DLD1 (cell line): ENCODE results near the gene KRTAP19-8.

ENCODE experiments used
- in situ Hi-C: cut with HindIII; loops from 2 replicates; pipeline ENCODE4 v1.10.0; 2017; ENCODE audit warnings: low sequenced_read_pairs

The KRTAP19-8 gene

GRCh38 chr21:31038376-31038775, at the start of gene KRTAP19-8:
Gene KRTAP19-8 (minus strand): TSS chr21:31038476. CDS start chr21:31038443, 33 bp downstream.
- in situ Hi-C loops: no loop called here

GRCh38 chr21:31087639-31088473, 49.6 kb upstream of the KRTAP19-8 start:
- in situ Hi-C loops: no loop called here

GRCh38 chr21:31084689-31085088, 46.4 kb upstream of the KRTAP19-8 start:
- in situ Hi-C loops: no loop called here

GRCh38 chr21:31078796-31079195, 40.5 kb upstream of the KRTAP19-8 start:
- in situ Hi-C loops: no loop called here

- in situ Hi-C loops: no loop called here
Measured at GRCh38 chr21:31078216-31078615, 39.9 kb upstream of the KRTAP19-8 start.

- in situ Hi-C loops: no loop called here
Measured at GRCh38 chr21:31075848-31076247, 37.6 kb upstream of the KRTAP19-8 start.

GRCh38 chr21:31072533-31072932, 34.3 kb upstream of the KRTAP19-8 start:
- in situ Hi-C loops: no loop called here

GRCh38 chr21:31064803-31065202, 26.5 kb upstream of the KRTAP19-8 start:
- in situ Hi-C loops: no loop called here

- in situ Hi-C loops: no loop called here
Measured at GRCh38 chr21:31052489-31053142, 14.3 kb upstream of the KRTAP19-8 start.

- in situ Hi-C loops: no loop called here
Measured at GRCh38 chr21:31050577-31051157, 12.4 kb upstream of the KRTAP19-8 start.

GRCh38 chr21:31045841-31046240, 7.6 kb upstream of the KRTAP19-8 start:
- in situ Hi-C loops: no loop called here

- in situ Hi-C loops: no loop called here
Measured at GRCh38 chr21:31043471-31043870, 5.2 kb upstream of the KRTAP19-8 start.

- in situ Hi-C loops: no loop called here
Measured at GRCh38 chr21:31042080-31042464, 3.8 kb upstream of the KRTAP19-8 start.

- in situ Hi-C loops: no loop called here
Measured at GRCh38 chr21:31041295-31042079, 3.2 kb upstream of the KRTAP19-8 start.

GRCh38 chr21:31034378-31034777, 3.9 kb downstream of the KRTAP19-8 start:
- in situ Hi-C loops: no loop called here

- in situ Hi-C loops: no loop called here
Measured at GRCh38 chr21:31030367-31031106, 7.7 kb downstream of the KRTAP19-8 start.

GRCh38 chr21:31023680-31024079, 14.6 kb downstream of the KRTAP19-8 start:
- in situ Hi-C loops: no loop called here

- in situ Hi-C loops: no loop called here
Measured at GRCh38 chr21:31022306-31022705, 16.0 kb downstream of the KRTAP19-8 start.

GRCh38 chr21:31018232-31018631, 20.0 kb downstream of the KRTAP19-8 start:
- in situ Hi-C loops: no loop called here

- in situ Hi-C loops: no loop called here
Measured at GRCh38 chr21:31014891-31015290, 23.4 kb downstream of the KRTAP19-8 start.
